ENCODE results near the gene OSTN.
A peak's percentile ranks its signal among the peaks of the same experiment; 100 is the strongest.
"Not testable (repeated sequence)": the region's sequence is repeated elsewhere in the genome, so short reads cannot be mapped to it uniquely, and the experiment has no call there.

Gene OSTN

DNA sequence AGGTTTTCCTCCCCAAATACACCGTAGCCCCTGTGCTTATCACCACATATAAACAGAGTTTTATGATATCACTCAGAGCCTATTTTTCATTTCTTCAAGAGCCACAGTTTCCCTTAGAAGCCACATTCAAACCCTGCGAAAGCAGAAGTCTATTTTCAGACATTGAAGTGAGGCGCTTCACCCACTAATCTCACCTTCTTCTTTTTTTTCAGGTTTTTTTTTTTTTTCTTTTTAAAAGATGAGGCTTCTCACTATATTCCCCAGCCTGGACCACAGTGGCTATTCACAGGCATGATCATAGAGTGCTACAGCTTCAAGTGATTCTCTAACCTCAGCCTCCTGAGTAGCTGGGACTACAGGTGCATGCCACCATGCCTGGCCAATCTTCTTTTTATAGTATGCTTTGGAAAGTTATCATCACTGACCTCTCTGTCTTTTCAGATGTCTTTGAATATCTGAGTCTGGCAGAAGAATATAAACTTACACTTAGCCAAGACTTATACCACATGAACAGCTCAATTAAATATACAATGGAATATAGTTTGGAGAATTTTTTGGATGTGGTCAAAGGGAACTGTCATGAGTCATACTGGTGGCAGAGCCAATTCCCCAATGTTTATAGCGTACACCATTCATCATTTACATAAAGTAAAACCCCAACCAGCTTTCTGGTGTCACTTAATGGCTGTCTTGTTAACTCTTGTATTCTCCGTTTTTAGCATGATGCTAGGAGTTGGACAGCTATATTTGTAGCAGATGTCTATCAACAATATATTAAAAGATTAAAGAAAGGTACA lies 70.4 kb downstream of the OSTN start:
- DNase-seq: no peak

DNA sequence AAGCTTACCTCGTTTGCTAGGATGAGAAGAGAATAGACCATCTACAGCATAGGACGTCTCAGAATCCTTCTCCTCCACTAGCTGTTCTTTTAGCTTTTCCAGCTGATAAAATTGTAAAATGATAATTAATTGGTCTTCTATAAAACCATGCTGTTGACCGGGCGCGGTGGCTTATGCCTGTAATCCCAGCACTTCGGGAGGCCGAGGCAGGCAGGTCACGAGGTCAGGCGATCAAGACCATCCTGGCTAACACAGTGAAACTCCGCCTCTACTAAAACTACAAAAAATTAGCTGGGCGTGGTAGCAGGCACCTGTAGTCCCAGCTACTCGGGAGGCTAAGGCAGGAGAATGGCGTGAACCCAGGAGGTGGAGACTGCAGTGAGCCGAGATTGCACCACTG lies 76.2 kb downstream of the OSTN start:
- DNase-seq: not testable (repeated sequence)

DNA sequence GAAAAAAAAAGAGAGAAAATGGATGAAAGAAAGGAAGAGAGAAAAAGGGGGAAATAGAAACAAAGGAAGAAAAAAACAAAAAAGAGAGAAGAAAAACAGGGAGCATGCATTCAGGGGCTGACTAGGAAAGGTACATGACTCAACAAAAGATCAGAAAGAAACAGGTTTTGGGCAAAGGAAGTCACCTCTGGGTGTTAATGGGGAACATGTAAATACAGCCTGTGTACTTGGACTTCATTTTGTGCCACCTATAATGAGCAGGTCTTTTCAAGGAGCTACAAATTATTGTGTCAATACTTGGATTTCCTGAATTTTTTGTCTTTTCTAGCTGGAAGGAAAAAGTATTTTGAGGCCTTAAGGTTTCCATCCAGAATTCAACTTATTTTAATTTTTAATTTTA lies 76.7 kb downstream of the OSTN start:
- DNase-seq: no peak

DNA sequence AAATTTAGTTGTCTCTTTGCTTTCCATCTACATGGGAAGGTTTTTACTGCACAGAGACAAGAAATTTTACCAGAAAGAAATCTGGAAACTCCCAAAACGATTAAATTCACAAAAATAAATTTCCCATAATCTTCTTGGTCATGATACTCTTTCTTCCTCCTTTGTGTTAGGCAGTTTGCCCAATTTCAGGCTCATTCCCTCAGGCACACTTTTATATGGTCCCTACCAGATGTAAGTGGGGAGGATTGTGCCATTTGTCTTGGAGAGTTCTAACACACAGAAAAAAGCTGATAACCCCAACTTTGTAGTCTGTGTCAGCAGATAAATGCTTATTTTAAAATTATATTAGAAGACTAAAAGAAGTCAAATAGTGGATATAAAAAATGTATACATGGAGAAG lies 81.1 kb downstream of the OSTN start:
- no peak for DNase-seq

DNA sequence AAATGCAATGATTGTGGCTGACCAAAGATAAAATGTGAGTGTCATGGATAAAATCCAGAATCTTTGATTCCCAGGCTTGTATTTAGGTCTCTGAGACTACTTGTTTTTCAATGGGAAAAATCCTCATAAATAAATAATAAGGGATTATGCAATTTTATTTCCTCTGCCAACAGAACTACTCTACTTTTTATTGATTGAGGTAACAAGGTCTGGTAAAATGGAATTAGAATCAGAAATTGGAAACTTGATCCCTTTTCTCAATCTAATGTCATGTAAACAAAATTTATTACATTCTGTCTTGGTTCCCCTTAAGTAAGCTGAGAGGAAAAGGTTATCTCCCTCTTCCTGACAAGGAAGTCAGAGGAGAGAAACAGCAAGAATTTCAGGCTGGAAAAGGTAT lies 81.8 kb downstream of the OSTN start:
- no peak for DNase-seq

DNA sequence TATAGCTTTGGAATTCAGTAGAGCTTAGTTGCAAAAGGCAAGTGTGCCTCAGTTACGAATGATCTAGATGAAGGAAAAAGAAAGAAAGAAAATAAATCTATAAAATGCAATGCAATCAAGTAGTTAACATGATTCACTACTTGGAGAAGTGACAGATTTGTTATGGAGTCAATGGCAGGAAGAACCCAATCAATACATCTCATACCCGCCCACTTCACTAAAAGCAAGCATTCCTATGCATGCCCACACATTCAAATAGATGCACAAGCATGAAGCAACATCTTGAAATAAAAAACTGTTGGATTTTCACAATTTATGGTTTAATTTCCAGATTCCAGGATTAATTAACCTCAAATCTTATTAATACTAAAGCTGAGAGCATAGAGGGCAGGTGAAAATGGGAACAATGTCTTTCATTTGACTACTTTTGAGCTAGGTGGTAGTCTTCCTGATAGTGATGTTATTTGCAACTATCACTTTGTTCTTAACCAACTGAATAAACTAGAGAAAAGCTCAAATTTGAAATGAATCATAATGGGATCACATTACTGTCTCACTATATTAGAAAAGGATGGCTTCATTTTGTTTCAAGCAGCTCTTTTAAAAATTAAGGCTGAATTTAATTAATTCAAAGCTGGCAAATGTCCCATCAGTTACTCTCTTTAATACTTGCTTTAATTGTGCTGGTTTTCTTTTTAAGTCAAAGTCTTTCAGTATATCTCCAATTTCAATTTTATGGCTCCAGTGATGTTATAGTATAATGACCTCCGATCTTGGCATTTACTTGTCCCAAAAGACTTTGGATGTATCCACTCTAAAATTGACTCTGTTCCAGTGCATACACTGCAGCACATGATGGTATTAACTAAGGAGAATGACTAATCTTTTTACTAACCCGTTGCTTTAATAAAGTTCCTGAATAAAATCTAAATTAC lies 83.5 kb downstream of the OSTN start:
- no peak for DNase-seq

DNA sequence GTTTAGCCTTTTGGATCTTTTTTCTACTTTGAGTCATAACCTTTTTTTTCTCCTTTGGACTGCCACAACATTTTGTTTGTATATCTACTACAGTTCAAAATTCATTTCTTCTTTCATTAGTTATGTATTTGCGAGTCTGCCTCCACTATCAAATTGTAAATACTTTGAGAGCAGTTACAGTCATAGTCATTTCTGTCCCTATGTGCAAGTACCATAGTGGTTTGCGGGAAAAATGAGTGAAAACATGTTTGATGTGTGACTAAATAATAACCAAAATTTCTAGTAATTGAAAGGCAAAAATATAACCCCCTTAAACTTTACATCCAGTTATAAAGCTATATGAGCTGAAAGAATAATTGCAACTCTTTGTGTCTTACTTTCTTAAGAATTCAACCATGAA lies 84.4 kb downstream of the OSTN start:
- no peak for DNase-seq

DNA sequence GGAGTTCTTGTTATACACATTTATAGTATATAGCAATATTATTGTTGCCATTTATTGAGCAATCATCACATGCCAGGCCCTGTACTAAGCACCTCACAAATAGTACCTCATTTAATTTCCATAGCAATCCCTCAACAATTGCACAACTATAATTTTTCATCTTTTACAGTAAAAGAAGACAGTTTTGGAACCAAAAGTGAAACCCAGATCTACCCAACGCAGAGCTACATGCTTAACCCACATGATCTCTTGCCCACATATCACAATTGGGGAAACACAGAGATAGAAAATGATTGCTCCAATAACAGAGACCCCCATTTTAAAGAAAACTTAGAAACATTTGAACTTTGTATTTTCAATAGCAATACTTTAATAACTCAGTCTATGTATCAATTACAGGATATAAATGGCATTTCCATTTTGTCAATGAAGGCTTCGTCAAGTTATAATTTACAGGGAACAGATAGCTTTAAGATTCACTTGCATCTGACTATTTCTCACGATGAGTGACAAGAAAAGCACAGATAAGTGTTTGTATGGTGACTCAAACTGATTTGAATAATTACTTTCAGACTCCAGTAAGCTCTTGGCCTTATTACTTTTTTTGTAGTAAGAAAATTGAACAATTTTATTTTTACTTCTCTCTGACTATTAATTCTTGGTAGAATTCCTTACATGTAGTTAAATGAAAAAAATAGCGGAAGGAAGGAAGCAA lies 91.4 kb downstream of the OSTN start:
- no peak for DNase-seq

DNA sequence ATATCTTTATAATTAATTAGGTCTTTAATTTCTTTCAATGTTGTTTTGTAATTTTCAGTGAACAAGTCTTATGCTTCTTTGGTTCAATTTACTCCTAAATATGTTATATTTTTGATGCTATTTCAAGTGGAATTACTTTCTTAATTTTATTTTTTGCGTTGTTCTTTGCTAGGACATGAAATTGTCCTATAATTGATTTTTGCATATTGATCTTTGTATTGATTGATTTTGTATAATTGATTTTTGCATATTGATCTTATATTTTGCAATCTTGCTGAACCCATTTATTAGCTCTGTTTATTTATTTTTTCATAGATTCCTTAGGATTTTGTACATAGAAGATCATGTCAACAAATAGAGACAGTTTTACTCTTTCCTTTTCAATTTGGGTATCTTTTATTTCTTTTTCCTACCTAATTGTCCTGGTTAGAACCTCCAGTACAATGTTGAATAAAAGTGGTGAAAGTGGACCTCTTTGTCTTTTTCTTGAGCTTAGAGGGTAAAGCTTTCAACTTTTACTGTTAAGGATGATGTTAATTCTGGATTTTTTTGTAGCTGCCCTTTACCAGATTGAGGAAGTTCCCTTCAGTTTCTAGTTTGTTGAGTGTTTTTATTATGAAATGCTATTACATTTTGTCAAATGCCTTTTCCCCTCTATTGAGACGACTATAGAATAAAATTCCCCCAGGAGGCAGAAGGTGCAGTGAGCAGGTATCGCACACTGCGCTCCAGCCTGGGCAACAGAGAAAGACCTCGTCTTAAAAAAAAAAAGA lies 93.4 kb downstream of the OSTN start:
- DNase-seq: no peak

DNA sequence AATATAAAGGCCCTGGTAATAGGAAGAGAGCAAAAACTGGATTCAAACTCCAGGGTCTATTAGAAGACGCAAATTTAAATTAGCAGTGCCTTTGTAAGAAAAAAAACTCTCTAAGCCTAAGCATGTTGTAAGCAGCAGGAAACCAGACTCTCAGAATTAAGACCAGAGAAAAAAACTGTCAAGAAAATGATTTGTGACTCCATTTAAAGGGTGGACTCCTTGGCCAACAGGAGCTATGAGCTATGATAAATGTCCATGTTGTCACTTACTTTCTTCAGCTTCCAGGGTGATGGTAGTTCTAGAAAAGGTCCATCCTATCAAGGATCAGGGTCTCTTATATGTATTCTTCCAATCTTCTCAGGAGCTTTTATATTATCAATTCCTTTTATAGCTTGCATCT lies 95.2 kb downstream of the OSTN start:
- DNase-seq: no peak

DNA sequence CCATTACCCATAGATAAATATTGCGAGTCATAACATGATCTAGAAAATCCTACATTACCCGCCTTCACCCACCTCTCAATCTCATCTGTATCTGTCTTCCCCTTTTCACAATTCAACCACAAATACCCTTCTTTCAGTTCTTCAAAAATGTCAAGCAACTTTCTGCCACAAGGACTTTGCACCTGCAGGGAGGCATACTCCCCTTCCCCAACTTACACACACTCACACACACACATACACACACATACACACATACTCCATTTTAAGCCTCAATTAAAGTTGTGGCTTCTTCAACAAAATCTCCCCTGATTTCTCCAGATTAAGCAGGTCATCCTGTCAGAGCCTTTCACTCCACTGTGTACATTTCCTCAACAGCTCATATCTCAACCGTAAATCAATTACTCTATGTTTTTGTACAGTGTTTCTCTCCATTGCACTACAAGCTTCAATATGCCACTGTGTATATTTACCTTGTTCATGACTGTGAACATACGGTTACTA lies 97.0 kb downstream of the OSTN start:
- peak; percentile 22 for DNase-seq

DNA sequence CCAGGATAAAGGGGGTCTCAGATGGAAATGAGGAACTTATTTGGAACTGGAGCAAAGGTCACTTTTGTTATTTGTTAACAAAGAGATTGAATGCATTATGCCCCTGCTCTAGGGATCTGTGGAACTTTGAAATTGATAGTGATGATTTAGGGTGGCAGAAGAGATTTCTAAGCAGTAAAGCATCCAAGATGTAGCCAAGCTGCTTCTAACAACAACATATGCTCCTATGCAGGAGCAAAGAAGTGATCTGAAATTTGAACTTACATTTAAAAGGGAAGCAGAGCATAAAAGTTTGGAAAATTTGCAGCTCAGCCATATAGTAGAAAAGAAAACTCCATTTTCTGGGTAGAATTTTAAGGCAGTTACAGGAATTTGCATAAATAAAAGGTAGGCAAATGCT lies 99.8 kb downstream of the OSTN start:
- DNase-seq: no peak

DNA sequence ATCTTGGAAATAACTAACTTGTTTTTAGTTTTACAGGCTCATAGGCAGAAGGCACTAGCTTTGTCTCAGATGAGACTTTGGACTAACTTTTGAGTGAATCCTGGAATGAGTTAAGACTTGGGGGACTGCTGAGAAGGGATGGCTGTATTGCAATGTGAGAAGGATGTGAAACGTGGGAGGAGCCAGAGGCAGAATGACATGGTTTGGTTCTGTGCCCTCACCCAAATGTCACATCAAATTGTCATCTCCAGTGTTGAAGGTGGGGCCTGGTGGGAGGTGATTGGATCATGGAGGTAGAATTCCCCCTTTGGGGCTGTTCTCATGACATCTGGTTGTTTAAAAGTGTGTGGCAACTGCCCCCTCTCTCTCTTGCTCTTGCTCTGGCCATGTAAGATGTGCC lies 101.4 kb downstream of the OSTN start:
- DNase-seq: no peak

DNA sequence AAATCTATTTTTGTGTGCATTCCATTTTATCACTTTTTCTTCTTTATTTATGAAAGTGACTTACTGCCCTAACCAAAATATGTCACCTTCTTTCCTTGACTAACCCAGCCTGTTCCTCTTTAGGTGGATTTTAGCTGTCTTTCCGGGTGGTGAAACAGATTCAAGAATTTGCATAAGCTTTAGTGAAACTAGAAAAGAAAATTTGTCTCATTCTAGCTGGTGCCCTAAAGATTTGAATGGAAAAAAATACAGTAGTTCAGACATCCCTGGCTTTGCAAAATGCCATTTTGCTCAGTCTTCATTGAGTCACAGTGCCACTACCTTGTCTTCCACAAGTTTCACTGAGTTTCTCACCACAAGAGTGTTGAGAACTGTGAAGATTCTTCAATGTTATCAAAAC lies 102.0 kb downstream of the OSTN start:
- DNase-seq: no peak

DNA sequence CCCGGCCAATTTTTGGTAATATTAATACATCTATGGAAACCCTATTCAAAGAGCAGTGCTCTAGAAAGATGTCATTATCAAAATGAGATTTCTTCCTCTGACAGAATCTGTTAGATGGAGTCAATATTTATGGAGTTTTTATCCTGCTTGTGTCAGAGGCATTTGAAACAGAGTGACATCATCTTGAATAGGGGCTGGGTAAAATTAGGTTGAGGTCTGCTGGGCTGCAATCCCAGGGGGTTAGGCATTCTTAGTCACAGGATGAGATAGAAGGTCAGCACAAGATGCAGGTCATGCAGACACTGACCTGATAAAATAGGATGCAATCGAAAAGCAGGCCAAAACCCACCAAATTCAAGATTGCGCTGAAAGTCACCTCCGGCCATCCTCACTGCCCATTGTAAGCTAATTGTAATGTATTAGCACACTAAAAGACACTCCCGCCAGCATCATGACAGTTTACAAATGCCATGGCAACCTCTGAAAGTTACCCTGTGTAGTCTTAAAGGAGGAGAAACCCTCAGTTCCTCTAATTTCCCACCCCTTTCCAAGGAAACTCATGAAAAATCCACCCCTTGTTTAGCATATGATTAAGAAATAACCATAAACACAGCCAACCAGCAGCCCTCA lies 102.9 kb downstream of the OSTN start:
- no peak for DNase-seq

DNA sequence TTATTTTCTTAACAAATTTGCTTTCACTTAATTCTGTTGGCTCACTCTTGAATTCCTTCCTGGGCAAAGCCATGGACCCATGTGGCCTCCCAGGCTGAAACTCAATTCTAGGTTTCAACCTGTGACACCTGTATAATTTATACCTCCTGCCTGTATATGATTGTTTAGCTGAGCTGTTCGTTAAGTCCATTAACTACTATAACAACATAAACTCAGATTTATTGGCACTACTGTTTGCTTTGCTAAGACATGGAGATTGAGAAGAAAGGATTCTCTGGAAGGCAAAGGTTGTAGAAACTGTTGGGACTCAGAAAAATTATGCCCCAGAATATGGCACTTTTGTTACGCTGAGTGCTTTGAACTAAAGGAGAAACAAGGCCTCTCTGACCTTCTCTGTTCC lies 103.4 kb downstream of the OSTN start:
- DNase-seq: no peak

DNA sequence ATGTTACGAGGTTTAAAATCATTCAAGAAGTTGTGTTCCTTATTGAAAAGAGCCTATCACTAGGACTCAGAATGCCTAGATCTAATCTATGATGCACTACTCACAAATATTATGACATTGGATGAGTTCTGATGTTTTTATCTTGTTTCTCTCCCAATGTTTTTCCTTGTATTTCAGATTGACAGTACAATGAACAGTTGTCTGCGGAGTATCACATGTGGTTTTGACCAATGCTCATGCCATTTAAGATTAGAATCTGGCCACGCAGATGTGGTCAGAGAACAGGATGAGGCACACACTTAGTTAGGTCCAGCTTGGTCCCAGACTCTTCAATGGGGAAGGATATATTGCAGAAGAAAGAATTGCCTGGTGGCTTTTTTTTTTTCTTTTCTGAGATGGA lies 104.6 kb downstream of the OSTN start:
- no peak for DNase-seq

DNA sequence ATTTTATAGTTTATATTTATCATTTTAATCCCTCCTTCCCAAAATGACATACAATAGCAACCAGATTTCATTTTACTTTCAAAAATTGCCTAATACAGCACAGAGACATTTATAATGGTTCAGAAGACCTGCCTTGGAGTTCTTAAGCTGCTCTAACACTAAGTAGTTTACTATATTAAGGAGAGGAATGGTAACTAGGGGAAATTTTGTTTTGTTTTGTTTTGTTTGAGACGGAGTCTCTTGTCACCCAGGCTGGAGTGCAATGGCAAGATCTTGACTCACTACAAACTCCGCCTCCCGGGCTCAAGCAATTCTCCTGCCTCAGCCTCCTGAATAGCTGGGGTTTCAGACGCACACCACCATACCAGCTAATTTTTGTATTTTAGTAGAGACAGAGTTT lies 107.4 kb downstream of the OSTN start:
- no peak for DNase-seq

DNA sequence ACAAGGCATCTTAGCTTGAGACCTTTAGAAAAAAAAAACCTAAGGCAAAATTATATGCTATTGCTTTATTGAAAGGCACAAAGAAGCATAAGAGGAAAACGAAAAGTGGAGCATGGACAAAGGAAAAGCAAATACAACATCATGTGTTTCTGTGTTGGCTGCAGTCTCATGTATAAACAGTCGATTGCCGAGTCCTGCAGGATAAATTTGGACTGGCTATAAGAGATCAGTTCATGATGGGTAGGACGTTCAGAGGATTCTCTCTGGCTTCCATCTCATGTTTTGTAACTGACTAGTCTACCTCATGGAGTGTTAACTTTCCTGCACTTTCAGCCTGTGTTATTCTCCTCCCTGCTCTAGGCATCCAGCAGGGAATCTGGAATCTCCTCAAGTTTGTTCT lies 108.3 kb downstream of the OSTN start:
- DNase-seq: no peak

DNA sequence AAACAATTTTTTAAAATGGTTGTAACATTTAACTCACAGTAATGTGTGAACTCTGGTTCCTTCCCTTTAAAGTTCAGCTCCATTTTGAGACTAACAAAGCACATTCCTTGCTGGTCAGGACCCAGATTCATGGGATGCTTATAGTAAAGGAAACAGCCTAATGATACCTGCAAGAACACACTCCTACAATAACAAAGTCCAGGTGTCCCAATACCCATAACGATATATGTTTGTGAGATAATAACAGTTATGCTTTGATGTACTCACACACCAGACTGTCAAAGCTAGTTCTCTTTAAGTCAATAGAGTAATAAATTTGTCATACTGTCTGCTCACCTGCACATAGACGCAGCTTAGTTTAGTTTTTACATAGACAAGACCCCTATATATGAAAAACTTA lies 114.3 kb downstream of the OSTN start:
- no peak for DNase-seq

DNA sequence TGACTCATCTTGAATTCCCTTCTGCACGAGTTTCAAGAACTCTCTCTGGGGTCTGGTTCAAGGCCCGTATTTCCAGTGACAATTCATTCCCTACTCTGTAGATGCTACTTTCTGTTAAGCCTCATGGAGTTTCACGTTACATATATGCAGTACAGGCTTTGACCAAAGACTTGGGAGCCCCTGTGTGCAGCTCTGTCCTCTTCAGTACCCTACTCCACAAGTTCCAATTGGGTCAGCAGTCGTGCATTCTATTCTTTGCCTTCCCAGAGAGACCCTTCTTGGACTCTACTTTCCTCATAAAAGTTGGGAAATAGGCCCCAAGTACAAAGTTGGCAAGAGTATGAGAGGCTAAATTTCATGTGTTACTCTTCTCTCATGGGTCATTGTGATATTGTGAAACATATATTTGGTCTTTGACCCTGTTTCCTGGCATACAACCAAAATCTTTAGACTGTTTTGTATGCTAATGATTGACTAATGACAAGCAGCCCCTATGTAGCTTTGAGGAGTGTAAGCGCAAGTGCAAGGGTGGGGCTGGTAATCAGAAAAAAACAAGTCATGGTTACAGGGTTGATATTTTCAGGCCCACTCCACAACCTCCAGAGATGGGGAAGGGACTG lies 115.2 kb downstream of the OSTN start:
- DNase-seq: no peak

Measured in SIG-M5 (cell line).